Heart left ventricle (tissue), 16 donors: ENCODE data around the gene GPR39. TPM values are rescaled to one million over a fixed set of nuclear protein-coding genes. Genes with fewer than 3 reads are reported as not detected.

Source experiments
- ATAC-seq, 4 donors: fragments of 200-7000 bp; cut with Tn5 transposase; one replicate each; pipeline ENCODE4 v1.9.1; 2020 to 2022; ENCODE audit warnings: moderate library complexity in 4 of 4, mild to moderate bottlenecking in 3 of 4, moderate number of reproducible peaks in 1 of 4
- DNase-seq, 5 donors: peaks; one replicate each; pipeline ENCODE4 v3.0.0-alpha.2; 2020
- H3K27ac ChIP-seq, 12 donors: fragments of 200-600 bp; sonication (generic) in 4 of 12; one replicate each; pipeline versions ENCODE4 v1.5.0 to v1.8.0; 2016 to 2022; ENCODE audit warnings: mild to moderate bottlenecking in 2 of 12
- H3K27me3 ChIP-seq, 9 donors: fragments of 200-600 bp; sonication (generic) in 2 of 9; one replicate each; pipeline versions ENCODE4 v1.5.1 to v1.8.0; 2016 to 2022; ENCODE audit warnings: mild to moderate bottlenecking in 3 of 9
- H3K36me3 ChIP-seq, 9 donors: fragments of 200-600 bp; sonication (generic) in 2 of 9; one replicate each; pipeline versions ENCODE4 v1.5.0 to v1.8.0; 2018 to 2022; ENCODE audit warnings: mild to moderate bottlenecking in 2 of 9
- H3K4me1 ChIP-seq, 12 donors: fragments of 200-600 bp; sonication (generic) in 4 of 12; one replicate each; pipeline versions ENCODE4 v1.5.0 to v1.8.0; 2016 to 2022; ENCODE audit warnings: mild to moderate bottlenecking in 3 of 12
- H3K4me3 ChIP-seq, 12 donors: fragments of 200-600 bp; sonication (generic) in 4 of 12; one replicate each; pipeline versions ENCODE4 v1.5.0 to v1.8.0; 2017 to 2022; ENCODE audit warnings: mild to moderate bottlenecking in 9 of 12, moderate library complexity in 4 of 12
- H3K9me3 ChIP-seq, 12 donors: fragments of 200-600 bp; sonication (generic) in 4 of 12; one replicate each; pipeline versions ENCODE4 v1.5.0 to v1.8.0; 2016 to 2022; ENCODE audit warnings: mild to moderate bottlenecking in 1 of 12
- POLR2A ChIP-seq, 2 donors: fragments of 450-650 bp; IDR thresholded peaks; one replicate each; pipeline ENCODE4 v1.6.1; 2017; ENCODE audit warnings: antibody characterized with exemption in 2 of 2, mild to moderate bottlenecking in 2 of 2, moderate library complexity in 2 of 2
- WGBS, 4 donors: extraction: QIAGEN DNeasy Blood & Tissue Kit in 2 of 4; methylation state at CpG; one replicate each; pipeline versions ENCODE4 v1.1.5 to v1.1.7; 2013 to 2018; 5-methylcytosine and 5-hydroxymethylcytosine counted together
- intact Hi-C, 10 donors: fragments of 100-400 bp; cut with DNase I; formaldehyde crosslinking; loops; one replicate each; pipeline versions ENCODE4 v1.11.1 to v1.14.2; 2022
- polyA plus RNA-seq, 2 donors: library from polyadenylated mRNA; stranded (reverse); fragments of 200-250 nt; gene quantifications; one replicate each; pipeline ENCODE4 v1.2.3, GENCODE V29; 2013
- total RNA-seq, 9 donors: library from RNA; depleted of rRNA in 2 of 9; stranded (reverse); fragments of >200 nt in 2 of 9; fragmentation: NEBNext Ultra II Directional in 3 of 9; extraction: Animal tissue kit (Norgen Biotek cat#: 25700) in 3 of 9; gene quantifications; one replicate each; pipeline versions ENCODE4 v1.1.0 to v1.2.4, GENCODE V29; 2016 to 2023
- TF ChIP-seq, protein P1 (sequence below), 12 donors: fragments of 200-600 bp; sonication (generic) in 4 of 12; IDR thresholded peaks; one replicate each; pipeline versions ENCODE4 v1.5.0 to v1.8.0; 2018 to 2022; ENCODE audit warnings: antibody characterized with exemption in 12 of 12, mild to moderate bottlenecking in 5 of 12
- donor health status: ischemic (EF 13 %, LVEDD 7.1; RV severe dilation, severe dysfunction).
- donor health status: healthy with polysubstance abuse.
- donor health status: DM: no; HTN: yes; CAD: no.
- donor health status: DM: no; HTN: no; CAD: no.
- donor health status: ischemic (EF 25% LVEDD 6.9; RV normal size, moderate dysfunction).
- donor health status: ischemic (EF 25% LVEDD 5.7; RV mildly dilated, moderate dysfunction).
- donor health status: healthy.
- donor health status: DM: yes; HTN: yes; CAD: no.
- donor health status: ischemic (EF 35%, LVEDD 5.7; RV mildly dilated, moderate dysfunction).
- donor health status: nonischemic (EF 11% LVEDD 7.7; RV severe dilation, severe dysfunction).
- donor health status: DM: yes; HTN: yes; CAD: no.
- donor health status: PGD.
- donor health status: ischemic (EF 29% LVEDD 5.4; RV normal size, mild dysfunction).
- donor health status: nonischemic (EF 23%, LVEDD 6.1; RV moderate dilation, normal function).

Gene GPR39
- total and polyA plus RNA-seq, 11 donors: 0.11 TPM; not detected in 10

- peaks cover 0 to 6% (median 0%) of the 10 kb centered on the region in 9 donors for H3K27me3 ChIP-seq
- WGBS, 4 donors: 82 to 87% (median 86%) methylated on average over 8 of the region's 8 CpGs
- DNase-seq (no peak), ATAC-seq (no peak)
- no peak overlapping the region for H3K4me3 ChIP-seq
- TF ChIP-seq POLR2A (IDR thresholded peaks at IDR 0.05): no peak
- TF ChIP-seq, protein P1, sequence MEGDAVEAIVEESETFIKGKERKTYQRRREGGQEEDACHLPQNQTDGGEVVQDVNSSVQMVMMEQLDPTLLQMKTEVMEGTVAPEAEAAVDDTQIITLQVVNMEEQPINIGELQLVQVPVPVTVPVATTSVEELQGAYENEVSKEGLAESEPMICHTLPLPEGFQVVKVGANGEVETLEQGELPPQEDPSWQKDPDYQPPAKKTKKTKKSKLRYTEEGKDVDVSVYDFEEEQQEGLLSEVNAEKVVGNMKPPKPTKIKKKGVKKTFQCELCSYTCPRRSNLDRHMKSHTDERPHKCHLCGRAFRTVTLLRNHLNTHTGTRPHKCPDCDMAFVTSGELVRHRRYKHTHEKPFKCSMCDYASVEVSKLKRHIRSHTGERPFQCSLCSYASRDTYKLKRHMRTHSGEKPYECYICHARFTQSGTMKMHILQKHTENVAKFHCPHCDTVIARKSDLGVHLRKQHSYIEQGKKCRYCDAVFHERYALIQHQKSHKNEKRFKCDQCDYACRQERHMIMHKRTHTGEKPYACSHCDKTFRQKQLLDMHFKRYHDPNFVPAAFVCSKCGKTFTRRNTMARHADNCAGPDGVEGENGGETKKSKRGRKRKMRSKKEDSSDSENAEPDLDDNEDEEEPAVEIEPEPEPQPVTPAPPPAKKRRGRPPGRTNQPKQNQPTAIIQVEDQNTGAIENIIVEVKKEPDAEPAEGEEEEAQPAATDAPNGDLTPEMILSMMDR (IDR thresholded peaks at IDR 0.05): no peak
- H3K27ac ChIP-seq: no peak overlapping the region
- H3K4me1 ChIP-seq: no peaks in the 10 kb centered on the region
- H3K9me3 ChIP-seq: peaks cover 0 to 5% (median 0%) of the 10 kb centered on the region in 12 donors
- intact Hi-C loops: no loop called here
- H3K36me3 ChIP-seq: no peaks in the 10 kb centered on the region
Observed at GRCh38 chr2:132404056-132404455, 12.5 kb upstream of the GPR39 start.

- TF ChIP-seq, protein P1 (IDR thresholded peaks at IDR 0.05): no peak
- no peak for TF ChIP-seq POLR2A (IDR thresholded peaks at IDR 0.05)
- 52 to 68% (median 62%) methylated on average over 2 of the region's 2 CpGs for WGBS, 4 donors
- Histone ChIP-seq H3K27ac (no peak overlapping the region), H3K4me1 (no peaks in the 10 kb centered on the region), H3K9me3 (peaks cover 0 to 5% (median 0%) of the 10 kb centered on the region in 12 donors), H3K36me3 (no peaks in the 10 kb centered on the region), H3K27me3 (peaks cover 0 to 8% (median 0%) of the 10 kb centered on the region in 9 donors), H3K4me3 (no peak overlapping the region)
- no peak for DNase-seq
- no peak for ATAC-seq
- intact Hi-C loops: no loop called here
Observed at GRCh38 chr2:132407784-132408183, 8.8 kb upstream of the GPR39 start.

GRCh38 chr2:132412021-132412420 lies 4.6 kb upstream of the GPR39 start:
- Histone ChIP-seq H3K9me3 (no peaks in the 10 kb centered on the region), H3K36me3 (no peaks in the 10 kb centered on the region), H3K4me1 (peaks cover 0 to 18% (median 6%) of the 10 kb centered on the region in 12 donors), H3K27ac (no peak overlapping the region), H3K27me3 (peaks cover 0 to 28% (median 6%) of the 10 kb centered on the region in 9 donors), H3K4me3 (no peak overlapping the region)
- ATAC-seq (no peak), DNase-seq (no peak)
- TF ChIP-seq POLR2A (IDR thresholded peaks at IDR 0.05): no peak
- TF ChIP-seq, protein P1 (IDR thresholded peaks at IDR 0.05): no peak
- WGBS, 4 donors: 85 to 86% (median 85%) methylated on average over 1 of the region's 1 CpG
- intact Hi-C loops: no loop called here

DNA sequence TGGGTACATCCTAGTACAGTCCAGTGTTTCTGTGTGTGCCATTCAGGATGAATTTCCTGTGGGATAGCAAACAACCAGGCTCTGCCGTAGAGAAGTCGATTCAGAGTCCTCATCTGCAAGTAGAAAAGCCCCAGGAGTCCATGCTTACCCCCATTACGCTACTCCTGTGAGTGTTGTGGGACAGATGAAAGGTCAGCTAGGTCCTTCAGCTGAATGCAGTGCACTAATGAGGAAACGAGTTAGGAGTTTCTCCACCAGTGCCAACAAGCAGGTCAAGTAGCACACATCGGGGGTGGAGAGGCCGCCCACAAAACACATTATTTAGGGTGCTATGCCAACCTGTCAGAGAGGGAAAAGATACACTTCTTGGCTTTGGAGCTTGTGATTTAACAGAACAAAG lies 2.5 kb upstream of the GPR39 start:
- no peaks in the 10 kb centered on the region for H3K36me3 ChIP-seq
- ATAC-seq (no peak), DNase-seq (no peak)
- TF ChIP-seq, protein P1 (IDR thresholded peaks at IDR 0.05): no peak
- no peak for TF ChIP-seq POLR2A (IDR thresholded peaks at IDR 0.05)
- no peak overlapping the region for H3K27ac ChIP-seq
- H3K4me1 ChIP-seq: peaks cover 0 to 18% (median 6%) of the 10 kb centered on the region in 12 donors
- WGBS, 4 donors: 85 to 91% (median 88%) methylated on average over 6 of the region's 6 CpGs
- H3K9me3 ChIP-seq: no peaks in the 10 kb centered on the region
- intact Hi-C loops: no loop called here
- H3K4me3 ChIP-seq: no peak overlapping the region
- peaks cover 0 to 32% (median 7%) of the 10 kb centered on the region in 9 donors for H3K27me3 ChIP-seq
